Thyroid gland (tissue), 4 donors: ENCODE measurements around the gene FBRS.
A peak's percentile ranks its signal among the peaks of the same experiment; 100 is the strongest.

ENCODE experiments used
- POLR2A ChIP-seq, 2 donors: fragments of 450-650 bp; IDR thresholded peaks; one replicate each; pipeline ENCODE4 v1.6.1; 2017; ENCODE audit warnings: antibody characterized with exemption in 2 of 2, mild to moderate bottlenecking in 2 of 2, moderate library complexity in 1 of 2
- TF ChIP-seq, protein P1 (sequence below), 6 experiments: fragments of 200-600 bp in 3 of 6; fragments of 450-650 bp in 3 of 6; sonication (generic) in 3 of 6; IDR thresholded peaks; one replicate each; pipeline ENCODE4 v1.5.1; 2016 to 2019; ENCODE audit warnings: antibody characterized with exemption in 6 of 6, mild to moderate bottlenecking in 2 of 6, inconsistent platforms in 1 of 6, moderate library complexity in 1 of 6

GRCh38 chr16:30615358-30616091, 42.7 kb upstream of the FBRS start:
- TF ChIP-seq POLR2A (IDR thresholded peaks at IDR 0.05): no peak
- TF ChIP-seq, protein P1, sequence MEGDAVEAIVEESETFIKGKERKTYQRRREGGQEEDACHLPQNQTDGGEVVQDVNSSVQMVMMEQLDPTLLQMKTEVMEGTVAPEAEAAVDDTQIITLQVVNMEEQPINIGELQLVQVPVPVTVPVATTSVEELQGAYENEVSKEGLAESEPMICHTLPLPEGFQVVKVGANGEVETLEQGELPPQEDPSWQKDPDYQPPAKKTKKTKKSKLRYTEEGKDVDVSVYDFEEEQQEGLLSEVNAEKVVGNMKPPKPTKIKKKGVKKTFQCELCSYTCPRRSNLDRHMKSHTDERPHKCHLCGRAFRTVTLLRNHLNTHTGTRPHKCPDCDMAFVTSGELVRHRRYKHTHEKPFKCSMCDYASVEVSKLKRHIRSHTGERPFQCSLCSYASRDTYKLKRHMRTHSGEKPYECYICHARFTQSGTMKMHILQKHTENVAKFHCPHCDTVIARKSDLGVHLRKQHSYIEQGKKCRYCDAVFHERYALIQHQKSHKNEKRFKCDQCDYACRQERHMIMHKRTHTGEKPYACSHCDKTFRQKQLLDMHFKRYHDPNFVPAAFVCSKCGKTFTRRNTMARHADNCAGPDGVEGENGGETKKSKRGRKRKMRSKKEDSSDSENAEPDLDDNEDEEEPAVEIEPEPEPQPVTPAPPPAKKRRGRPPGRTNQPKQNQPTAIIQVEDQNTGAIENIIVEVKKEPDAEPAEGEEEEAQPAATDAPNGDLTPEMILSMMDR (IDR thresholded peaks at IDR 0.05): peak in 1 of 6 experiments; percentile 10
